HG02870 (cell line): ENCODE measurements around the gene LMLN.
"Not testable (repeated sequence)": the region's sequence is repeated elsewhere in the genome, so short reads cannot be mapped to it uniquely, and the experiment has no call there.

Experiments
- ATAC-seq: cut with Tn5 transposase; IDR thresholded peaks from one replicate; pipeline ENCODE4 v1.9.1; 2021; ENCODE audit warnings: mild to moderate bottlenecking, moderate library complexity; ENCODE audit not compliant: unreplicated experiment

The LMLN gene

DNA sequence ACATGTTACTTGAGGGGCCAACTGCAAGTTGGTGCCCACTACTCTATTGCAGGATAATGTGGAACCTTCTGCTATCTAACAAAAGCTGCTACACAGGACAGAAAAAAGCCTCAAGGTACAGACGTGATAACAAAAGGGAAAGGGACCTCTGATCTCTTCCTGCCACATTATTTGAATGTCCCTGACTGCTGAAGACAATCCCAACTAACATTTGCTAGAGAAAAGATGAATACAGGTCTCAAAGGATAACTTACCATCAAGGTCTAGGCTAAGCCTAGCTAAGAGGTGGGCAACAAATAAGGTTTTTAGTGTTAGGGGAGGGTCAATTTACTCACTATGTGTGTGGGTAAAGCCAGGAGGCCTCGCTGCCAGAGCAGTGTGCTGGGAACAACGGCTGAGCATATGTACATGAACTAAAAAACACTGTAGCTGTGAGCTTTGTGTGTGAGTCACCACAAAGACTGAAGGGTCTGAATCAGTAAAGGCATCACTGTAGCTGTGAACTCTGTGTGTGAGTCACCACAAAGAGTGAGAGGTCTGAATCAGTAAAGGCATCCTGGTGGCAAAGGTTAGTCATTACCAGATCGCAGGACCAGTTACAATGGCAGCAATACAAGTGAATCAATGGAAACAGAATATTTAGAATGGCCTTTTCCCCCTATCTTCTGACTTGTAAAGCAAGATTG is 111.7 kb downstream of the LMLN start:
- peak; percentile 81 for ATAC-seq

- no peak for ATAC-seq
These were observed 116.8 kb downstream of the LMLN start for GRCh38 chr3:198076722-198077308.

- ATAC-seq: no peak
These were observed 119.9 kb downstream of the LMLN start for GRCh38 chr3:198079771-198080520.

DNA sequence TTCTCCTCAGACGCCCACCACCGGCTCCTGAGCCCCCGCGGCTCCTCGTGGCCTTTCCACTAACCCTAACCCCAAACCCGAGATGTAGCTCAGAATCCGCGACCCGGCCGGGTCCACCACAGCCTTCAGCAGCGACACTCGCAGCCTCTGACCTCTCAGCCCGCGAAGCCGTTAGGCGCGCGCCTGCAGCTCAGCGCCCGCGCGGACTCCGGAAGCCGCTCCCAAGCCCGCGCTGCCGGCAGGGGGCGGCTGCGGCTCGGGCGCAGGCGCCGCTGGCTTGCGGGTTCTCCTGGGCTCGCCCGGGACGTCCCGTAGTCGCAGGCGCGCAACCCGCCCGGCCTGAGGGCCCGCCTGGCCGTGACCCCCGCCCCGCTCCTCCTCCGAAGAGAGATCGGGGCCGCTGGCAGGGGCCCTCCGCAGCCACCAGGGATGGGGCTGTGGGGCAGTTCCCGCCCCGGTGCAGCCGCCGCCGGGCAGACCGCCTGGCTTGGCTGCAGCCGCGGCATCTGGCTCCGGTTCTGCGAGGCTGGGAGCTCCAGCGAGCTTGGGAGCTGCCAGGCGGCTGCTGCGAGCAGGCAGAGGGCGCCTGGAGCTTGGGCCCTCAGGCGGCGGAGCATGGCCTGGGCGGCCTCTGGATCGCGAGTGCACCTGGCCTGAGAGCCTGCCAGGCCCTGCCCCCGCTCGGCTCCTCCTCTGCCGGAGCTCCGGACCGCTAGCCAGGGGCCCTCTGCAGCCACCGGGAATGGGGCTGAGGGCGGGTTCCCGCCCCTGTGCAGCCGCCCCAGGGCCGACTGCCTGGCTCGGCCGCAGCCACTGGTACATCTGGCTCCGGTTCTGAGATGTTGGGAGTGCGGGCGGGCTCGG is 120.7 kb downstream of the LMLN start:
- no peak for ATAC-seq

DNA sequence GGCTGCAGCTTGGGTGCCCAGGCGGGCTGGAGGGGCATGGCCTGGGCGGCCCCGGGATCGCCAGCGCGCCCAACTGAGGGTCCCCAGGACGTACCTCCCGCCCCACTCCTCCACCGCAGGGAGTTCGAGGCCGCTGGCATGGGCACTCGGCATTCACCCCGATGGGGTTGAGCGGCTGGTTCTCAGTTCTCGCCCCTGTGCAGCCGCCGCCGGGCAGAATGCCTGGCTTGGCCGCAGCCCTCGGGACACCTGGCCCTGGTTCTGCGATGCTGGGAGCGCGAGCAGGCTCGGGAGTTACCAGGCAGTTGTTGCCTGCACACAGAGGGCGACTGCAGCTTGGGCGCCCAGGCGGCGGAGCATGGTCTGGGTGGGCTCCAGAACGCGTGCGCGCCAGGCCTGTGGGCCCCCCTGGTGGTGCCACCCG is 121.4 kb downstream of the LMLN start:
- no peak for ATAC-seq

- not testable (repeated sequence) for ATAC-seq
These were observed 122.2 kb downstream of the LMLN start for GRCh38 chr3:198082226-198082625.

DNA sequence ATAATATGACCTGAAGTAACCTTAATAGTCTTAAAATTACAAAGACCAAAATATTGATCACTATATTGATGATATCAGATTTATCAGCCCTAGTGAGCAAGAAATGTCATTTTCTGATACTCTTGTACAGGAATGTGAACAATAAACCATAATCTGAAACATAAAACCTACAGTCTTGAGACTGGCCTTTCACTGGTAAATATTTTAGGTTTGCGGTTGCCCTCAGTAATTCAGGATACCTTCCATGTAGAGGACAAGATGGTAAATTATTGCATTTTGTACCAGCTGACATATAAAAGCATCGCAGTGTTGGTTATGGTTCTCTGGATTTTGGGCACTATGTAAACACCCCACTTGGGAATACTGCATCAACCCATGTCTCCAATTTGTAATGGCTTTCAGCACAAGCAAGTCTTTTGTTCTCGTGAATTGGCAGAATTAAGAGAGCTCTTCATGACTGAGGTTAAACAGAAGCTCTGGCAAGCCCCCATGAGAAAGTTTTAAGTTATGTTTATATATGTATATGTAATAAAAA is 128.5 kb downstream of the LMLN start:
- ATAC-seq: no peak

GRCh38 chr3:198090795-198091332 is 130.8 kb downstream of the LMLN start:
- no peak for ATAC-seq

DNA sequence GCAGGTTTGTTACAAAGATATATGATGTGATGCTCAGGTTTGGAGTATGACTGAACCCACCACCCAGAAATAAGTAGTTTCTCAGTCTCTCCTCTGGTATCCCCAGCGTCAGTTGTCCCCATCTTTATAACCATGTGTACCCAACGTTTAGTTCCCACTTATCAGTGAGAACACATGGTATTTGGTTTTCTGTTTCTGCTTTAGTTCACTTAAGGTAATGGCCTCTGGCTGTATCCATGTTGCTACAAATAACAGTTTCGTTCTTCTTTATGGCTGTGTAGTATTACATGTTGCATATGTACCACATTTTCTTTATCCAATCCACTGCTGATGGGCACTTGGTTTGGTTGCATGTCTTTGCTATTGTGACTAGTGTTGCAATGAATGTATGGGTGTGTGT is 132.3 kb downstream of the LMLN start:
- ATAC-seq: no peak

DNA sequence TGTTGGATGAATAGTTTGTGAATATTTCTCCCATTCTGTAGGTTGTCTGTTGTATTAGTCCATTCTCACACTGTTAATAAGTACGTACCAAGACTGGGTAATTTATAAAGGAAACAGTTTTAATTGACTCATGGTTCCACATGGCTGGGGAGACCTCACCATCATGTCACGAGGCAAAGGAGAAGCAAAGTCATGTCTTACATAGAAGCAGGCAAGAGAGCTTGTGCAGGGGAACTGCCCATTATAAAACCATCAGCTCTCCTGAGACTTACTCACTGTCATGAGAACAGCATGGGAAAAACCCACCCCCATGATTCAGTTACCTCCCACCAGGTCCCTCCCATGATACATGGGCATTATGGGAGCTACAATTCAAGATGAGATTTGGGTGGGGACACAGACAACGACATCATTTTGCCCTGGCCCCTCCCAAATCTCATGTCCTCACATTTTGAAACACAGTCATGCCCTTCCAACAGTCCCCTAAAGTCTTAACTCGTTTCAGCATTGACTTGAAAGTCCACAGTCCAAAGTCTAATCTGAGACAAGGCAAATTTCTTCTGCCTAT is 133.2 kb downstream of the LMLN start:
- no peak for ATAC-seq
